Umbilical cord (tissue), 2 donors: ENCODE data around the gene ALMS1. TPM values are rescaled to one million over a fixed set of nuclear protein-coding genes. Genes with fewer than 3 reads are reported as not detected.
A peak's percentile ranks its signal among the peaks of the same experiment; 100 is the strongest.
"Not testable (repeated sequence)": the region's sequence is repeated elsewhere in the genome, so short reads cannot be mapped to it uniquely, and the experiment has no call there.

Source experiments
- DNase-seq: peaks from one replicate; pipeline ENCODE4 v3.0.0-alpha.2; 2015; ENCODE audit warnings: low spot score
- total RNA-seq: library from RNA; depleted of rRNA; stranded (reverse); fragments of >200 nt; gene quantifications from one replicate; pipeline ENCODE4 v1.2.3, GENCODE V29; 2014; ENCODE audit warnings: low replicate concordance; ENCODE audit not compliant: insufficient read depth

The ALMS1 gene, protein sequence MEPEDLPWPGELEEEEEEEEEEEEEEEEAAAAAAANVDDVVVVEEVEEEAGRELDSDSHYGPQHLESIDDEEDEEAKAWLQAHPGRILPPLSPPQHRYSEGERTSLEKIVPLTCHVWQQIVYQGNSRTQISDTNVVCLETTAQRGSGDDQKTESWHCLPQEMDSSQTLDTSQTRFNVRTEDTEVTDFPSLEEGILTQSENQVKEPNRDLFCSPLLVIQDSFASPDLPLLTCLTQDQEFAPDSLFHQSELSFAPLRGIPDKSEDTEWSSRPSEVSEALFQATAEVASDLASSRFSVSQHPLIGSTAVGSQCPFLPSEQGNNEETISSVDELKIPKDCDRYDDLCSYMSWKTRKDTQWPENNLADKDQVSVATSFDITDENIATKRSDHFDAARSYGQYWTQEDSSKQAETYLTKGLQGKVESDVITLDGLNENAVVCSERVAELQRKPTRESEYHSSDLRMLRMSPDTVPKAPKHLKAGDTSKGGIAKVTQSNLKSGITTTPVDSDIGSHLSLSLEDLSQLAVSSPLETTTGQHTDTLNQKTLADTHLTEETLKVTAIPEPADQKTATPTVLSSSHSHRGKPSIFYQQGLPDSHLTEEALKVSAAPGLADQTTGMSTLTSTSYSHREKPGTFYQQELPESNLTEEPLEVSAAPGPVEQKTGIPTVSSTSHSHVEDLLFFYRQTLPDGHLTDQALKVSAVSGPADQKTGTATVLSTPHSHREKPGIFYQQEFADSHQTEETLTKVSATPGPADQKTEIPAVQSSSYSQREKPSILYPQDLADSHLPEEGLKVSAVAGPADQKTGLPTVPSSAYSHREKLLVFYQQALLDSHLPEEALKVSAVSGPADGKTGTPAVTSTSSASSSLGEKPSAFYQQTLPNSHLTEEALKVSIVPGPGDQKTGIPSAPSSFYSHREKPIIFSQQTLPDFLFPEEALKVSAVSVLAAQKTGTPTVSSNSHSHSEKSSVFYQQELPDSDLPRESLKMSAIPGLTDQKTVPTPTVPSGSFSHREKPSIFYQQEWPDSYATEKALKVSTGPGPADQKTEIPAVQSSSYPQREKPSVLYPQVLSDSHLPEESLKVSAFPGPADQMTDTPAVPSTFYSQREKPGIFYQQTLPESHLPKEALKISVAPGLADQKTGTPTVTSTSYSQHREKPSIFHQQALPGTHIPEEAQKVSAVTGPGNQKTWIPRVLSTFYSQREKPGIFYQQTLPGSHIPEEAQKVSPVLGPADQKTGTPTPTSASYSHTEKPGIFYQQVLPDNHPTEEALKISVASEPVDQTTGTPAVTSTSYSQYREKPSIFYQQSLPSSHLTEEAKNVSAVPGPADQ (N-terminal part only)
- total RNA-seq = 36.4 TPM

DNA sequence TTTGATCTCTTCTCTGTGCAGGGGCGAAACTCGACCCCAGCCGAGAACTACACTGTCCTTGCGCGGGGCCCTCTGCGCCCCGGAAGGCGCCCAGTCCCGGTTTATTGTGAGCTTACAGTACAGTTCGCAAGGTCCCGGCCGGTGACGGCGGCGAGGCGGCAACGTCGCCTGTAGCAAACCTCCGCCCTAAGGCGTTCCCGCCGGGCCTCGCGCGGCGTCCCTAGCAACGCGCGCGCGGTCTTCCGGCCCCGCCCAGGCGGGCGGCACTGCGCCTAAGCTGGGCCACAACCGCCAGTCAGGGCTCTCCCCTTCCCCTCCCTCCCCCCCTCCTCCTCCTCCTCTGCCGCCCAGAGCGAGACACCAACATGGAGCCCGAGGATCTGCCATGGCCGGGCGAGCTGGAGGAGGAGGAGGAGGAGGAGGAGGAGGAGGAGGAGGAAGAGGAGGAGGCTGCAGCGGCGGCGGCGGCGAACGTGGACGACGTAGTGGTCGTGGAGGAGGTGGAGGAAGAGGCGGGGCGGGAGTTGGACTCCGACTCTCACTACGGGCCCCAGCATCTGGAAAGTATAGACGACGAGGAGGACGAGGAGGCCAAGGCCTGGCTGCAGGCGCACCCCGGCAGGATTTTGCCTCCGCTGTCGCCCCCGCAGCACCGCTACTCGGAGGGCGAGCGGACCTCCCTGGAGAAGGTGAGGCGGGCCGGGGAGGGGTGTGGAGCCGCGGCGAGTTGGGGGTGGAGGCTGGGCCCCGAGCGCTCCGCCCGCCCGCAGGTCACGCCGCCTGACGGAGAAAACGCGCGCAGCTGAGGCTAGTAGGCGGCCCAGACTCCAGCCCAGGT is at the start of gene ALMS1:
Gene ALMS1 (plus strand): TSS at position 333 of the 838 bp plus-strand sequence. CDS start 33 bp downstream, at position 366.
- peak; percentile 94 for DNase-seq

DNA sequence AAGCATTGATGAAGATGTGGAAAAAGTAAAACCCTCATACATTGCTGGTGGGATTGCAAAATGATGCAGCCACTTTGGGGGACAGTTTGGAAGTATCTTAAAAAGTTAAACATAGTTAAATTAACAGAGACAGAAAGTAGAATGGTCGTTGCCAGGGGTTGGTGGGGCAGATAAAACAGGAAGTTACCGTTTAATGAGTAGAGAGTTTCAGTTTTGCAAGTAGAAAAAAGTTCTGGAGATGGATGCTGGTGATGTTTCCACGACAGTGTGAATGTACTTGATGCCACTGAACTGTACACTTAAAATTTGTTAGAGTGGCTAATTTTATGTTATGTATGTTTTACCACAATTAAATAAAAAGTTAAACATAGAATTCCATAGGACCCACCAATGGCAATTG is 47.8 kb upstream of the ALMS1 start:
- DNase-seq = no peak

DNA sequence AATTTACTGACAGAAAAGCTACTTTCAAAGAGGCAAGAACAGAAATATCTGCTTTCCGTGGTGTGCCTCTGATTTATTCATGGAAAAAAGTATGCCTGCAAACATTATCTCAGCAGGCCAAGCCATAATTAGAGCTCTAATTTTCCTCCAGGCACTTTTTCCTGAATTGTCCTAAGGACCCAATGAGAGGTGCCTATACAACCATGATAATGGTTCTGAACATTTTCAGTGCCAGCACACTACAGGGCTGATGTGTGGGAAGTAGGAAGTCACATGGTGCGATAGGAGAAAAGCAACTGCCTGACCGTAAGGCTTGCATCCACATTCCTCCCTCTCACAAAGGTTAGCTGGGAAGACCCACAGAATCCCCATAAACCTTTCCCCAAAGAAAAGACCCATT is 46.4 kb upstream of the ALMS1 start:
- no peak for DNase-seq

DNA sequence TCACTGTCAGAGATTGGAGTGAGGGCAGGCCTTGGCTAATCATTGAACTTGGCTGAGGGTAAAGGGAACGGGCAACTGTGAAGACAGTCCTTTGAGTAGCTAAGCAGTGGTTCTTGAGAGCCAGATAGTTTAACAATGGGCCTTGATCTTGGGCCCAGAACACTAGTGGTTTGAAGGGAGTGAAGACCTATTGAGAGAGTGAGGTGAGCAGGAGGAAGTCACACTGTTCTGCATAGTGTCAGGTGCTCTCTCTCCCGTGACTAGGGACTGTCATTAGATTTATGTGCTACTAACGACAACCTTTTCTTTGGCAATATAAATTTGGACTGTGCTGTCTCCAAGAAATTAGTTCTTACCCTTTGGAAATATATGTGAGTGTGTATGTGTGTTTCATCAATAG is 44.6 kb upstream of the ALMS1 start:
- no peak for DNase-seq

DNA sequence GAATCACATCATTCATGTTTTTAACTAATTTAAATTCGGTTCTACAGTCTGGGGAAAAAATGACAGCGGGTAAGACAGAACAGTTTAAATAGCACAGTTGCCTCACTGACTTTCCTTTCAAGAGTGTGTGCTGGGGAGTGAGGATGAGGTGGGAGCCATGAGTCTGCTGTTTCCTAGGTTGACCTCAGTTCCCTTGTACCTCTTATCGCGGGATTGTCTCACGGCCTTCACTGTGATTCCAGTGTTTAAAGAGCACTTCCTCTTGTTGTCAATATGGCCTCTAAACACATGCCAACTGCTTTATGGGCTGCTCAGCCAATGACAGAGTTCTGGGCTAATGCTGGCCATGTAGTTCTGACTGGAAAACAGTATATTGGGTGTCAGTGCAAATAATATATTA is 41.6 kb upstream of the ALMS1 start:
- DNase-seq = no peak

DNA sequence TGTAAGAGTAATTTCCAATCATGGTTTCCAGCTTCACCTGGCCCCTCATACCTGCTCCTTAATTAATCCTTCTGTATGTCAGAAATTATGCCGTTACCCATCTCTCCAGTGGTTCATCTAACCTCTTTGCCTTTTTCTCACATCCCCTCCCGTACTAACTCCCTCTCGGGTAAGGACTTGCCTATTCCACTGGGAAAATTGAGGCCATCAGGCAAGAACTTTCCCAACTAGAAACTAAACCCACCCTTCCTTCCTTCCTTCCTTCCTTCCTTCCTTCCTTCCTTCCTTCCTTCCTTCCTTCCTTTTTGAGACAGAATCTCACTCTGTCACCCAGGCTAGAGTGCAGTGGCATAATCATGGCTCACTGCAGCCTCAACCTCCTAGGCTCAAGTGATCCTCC is 40.9 kb upstream of the ALMS1 start:
- DNase-seq = not testable (repeated sequence)

DNA sequence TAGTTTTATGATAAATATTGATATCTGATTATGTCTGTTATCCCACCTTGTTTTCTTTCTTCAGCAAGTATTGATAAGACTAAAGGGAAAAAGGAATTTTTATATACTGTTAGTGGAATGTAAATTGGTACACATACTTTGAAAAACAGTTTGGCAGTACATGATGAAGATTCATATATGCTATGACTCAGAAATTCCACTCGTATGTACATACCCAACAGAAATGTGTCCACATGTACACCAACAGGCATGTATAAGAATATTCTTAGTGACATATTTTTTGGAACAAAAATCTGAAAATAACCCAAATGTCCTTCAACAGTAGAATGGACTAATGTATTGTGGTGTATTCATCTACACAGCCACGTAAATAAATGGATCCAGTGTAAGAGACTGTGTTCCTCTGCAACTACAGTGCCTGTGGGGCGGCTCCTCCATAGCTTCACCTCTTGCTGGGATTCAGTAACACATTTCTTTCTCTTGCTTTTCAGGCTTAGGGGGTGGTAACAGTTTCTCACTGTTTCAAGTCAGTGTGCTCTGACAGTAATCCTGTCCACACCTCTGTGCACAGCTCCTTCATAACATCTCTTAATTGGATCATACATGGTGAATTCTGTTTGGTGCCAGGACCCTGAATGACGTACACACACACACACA is 35.5 kb upstream of the ALMS1 start:
- DNase-seq = no peak

DNA sequence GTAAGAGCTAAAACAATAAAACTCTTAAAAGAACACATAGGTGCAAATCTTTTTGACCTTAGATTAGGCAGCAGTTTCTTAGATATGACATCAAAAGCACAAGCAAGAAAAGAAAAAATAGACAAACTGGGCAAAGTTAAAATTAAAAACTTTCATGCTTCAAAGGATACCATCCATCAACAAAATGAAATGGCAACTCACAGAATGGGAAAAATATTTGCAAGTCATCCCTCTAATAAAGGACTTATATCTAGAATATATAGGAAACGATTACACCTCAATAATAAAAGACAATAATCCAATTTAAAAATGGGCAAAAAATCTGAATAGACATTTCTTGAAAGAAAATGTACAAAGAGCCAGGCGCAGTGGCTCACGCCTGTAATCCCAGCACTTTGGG is 29.5 kb upstream of the ALMS1 start:
- no peak for DNase-seq

DNA sequence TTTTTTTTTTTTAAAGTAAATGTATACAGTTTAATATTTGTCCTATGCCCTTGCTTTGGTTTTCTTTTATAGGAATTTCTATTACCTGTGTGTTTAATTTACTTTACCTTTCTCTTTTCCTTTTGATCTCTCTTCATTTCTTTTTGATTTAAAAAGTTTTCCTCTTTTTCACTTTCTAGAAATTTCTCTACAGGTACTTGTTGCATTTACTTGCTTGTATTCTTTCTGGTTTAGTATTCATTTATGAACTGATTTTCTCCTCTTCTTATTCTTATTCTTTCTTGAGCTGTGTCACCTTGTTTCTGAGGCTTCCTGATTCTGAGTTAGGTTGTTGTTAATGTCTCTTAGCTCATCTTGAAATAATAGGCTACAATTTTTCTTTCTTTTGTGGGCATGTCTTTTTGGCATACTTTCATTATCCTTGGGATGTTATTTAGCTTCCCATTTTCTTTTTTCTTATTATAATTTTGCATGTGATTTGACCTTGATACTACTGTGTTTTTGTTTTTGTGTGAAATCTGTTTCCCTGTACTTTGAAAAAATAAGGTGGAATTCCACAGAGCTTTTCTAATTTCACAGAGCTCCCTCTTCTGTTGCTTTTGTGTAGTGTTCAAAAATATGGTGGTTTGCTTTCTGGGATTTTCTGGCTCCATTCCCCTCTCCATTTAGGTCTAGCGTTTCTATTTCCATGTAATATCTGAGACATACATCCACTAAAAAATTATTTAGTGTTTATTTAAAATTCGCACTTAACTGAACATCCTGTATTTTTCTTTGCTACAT is 25.5 kb upstream of the ALMS1 start:
- no peak for DNase-seq

DNA sequence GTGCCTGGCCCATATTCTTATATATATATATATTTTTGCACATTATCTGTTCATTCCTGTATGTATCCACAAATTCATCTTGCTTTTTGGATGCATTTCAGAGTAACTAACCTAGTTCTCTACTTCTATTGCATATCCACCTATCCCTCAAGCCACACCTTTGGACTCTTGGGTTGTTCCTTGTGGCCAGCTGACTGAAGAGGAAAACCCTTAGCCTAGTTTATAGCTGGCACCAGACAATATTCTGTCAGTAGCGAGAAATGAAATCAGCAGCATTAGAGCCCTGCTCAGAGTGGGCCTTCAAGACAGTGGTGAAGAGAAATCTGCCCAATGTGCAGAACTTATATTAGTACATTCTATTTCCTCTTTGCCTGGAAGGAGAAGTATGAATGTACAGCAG is 19.6 kb upstream of the ALMS1 start:
- no peak for DNase-seq

DNA sequence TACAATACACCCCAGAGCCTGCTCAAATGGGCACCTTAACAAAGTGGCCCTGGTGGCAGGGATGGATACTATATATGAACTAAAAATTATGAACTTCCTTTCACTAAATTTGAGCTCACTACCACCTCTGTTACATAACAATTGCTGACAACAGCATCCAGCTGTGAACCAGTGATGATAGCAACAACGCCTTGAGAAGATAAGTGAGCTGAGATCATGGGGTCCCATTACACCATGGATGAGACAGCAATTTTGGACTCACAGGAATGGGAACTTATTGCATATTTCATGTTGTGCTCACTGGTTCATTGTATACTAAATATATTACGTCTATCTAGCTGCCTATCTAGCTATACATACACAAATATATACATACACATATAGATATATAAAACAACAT is 16.9 kb upstream of the ALMS1 start:
- no peak for DNase-seq

DNA sequence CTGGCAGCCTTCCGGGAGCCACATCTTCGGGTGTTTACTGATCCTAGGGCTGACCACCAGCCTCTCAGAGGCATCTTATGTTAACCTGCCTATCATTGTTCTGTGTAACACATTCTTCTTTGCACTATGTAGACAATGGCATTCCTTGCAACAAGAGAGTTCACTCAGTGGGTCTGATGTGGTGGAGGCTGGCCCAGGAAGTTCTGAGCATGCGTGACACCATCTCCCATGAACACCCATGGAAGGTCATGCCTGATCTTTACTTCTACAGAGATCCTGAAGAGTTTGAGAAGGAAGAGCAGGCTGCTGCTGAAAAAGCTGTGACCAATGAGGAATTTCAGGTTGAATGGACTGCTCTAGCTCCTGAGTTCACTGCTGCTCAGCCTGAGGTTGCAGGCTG is 15.3 kb upstream of the ALMS1 start:
- DNase-seq = no peak

DNA sequence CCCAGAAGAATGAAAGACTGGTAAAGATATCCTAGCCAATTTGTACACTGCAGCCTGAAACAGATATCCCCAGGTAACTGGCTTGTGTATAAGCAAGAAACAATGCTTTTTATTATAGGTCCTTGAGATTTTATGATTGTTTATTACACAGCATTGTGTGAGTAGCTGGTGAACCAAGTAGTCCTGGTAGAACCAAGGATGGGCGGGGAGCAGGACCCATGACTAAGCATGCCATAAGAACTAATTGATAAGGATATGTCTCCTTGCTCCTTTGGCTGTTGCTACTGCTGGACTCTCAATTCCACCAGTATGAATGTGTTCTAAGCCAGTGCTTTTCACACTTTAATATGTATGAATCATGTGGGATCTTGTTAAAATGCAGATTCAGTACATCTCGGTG is 12.3 kb upstream of the ALMS1 start:
- no peak for DNase-seq

DNA sequence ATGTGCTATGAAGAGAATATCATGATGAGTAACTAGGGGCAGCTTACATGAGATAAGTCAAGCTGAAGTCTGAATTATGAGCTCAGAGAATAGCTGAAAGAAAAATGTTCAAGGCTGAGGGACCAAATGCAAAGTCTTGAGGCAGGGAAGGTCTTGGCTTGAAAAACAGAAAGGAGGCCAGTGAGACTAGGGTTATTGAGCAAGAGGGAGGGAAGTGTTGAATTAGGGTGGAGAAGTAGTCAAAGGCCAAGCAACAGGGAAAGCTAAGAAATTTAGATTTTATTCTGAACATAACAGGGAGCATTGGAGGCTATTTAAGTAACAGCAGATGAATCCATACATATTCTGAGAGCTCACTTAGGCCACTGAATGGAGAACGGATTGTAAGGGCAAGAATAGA is 11.4 kb upstream of the ALMS1 start:
- no peak for DNase-seq

DNA sequence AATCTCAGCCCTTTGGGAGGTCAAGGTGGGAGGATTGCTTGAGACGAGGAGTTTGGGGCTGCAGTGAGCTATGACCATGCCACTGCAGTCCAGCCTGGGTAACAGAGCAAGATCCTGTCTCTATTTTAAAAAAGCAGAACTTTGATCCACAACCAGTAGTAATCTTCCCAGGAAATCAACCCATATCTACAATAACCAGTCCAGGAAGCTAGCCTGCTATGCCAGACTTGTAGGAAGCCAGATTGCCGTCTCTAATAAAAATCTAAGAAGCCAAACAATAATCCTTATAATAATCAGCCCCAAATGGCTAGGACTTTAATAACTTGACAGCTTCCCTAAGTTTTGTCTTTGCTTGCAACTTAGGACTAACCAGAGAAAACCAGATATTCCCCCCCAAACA is 9.0 kb upstream of the ALMS1 start:
- DNase-seq = no peak

DNA sequence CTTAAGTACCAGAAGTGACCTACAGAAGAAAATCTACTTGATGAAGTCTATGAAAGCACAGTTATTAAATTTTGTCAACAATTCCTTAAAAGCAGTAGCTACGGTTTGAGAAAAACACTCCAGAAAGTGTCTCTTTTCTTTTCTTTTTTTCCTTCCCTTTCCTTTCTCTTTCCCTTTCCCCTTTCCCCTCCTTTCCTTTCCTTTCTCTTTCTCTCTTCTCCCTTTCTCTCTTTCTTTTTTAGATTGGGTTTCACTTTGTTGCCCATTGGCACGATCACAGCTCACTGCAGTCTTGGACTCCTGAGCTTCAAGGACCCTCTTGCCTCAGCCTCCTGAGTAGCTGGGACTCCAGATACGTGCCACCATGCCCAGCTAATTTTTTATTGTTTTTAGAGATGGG is 2.6 kb upstream of the ALMS1 start:
- no peak for DNase-seq

DNA sequence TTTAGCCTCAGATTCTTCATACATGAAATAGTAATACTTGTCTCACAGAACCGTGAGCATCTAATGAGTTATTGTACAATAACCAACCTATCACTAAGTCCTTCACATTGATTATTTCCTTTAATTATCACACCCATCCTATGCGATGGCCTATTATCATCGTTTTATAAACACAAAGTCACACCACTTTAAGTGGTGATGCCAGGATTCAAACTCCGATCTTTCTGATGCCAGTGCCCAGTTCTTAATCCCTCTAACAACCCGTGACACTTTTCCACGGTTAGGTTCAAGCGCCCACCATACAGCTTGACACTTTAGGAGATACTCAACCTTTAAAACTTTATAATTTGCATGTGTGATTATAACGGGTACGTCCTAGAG is 523 bp upstream of the ALMS1 start:
- no peak for DNase-seq

DNA sequence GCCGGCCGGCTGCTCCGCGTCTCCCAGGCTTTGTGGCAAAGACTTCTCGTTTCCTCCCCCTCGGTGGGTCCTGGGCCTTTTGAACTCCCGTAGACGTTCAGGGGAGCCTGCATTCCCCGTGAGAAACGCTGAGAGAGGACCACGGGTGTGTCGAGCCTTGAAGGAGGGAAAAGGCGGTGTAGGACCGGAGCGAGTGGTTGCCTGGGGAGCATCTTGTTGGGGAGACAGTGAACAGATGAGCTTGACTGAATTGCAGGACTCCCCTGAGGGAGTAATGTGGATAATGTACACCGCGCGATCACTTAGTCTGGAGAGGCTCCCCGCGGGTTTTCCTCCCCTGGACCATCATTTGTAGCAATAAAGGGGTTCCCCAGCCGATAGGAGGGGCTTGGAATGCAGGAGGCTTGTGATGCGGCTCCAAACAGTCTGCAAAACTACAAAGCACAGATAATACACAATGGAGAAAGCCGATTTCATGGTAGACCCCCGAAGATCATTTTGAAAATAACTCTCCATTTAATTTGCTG is 769 bp downstream of the ALMS1 start:
- no peak for DNase-seq

DNA sequence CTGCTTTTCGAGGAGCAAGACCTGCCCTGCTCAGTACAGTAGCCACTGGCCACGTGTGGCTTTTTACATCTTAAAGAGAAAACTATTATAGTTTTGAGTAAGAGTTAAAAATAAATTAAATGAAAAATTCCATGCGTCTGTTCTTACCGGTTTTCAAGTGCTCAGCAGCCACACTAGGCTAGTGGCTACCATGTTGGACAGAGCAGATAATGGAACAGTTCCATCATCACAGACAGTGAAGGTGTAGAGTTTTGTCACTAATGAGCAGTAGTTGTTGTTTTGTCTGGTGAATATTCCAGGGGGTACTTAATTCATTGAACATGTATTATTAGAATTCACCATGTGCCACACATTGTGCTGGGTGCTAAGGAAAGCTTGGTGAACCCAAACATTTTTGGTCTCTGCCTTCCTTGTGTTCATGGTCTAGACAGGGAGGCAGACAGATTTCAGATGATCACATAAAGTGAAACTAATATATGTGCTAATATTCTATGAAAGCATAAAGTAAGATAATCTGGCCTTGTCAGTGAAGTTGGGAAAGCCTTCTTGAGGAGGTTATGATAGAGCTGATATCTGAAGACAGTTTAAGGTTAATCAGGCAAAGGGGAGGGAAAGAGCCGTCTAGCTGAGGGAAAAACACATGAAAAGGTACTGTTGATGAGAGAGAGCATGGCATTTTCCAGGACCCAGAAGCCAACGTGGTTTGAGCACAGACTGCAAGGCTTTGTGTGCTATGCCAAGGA is 1.4 kb downstream of the ALMS1 start:
- no peak for DNase-seq
